Tibial artery (tissue), 4 donors: ENCODE measurements around the gene XPNPEP3.
A peak's percentile ranks its signal among the peaks of the same experiment; 100 is the strongest.
"Not testable (repeated sequence)": the region's sequence is repeated elsewhere in the genome, so short reads cannot be mapped to it uniquely, and the experiment has no call there.

Source experiments
- DNase-seq, 2 donors: peaks; one replicate each; pipeline ENCODE4 v3.0.0-alpha.2; 2019
- H3K27ac ChIP-seq, 2 donors: fragments of 200-600 bp; sonication (generic) in 1 of 2; 1 replicate in 1 of 2; 2 replicates in 1 of 2; pipeline ENCODE4 v1.5.1; 2018 to 2019; ENCODE audit warnings: mild to moderate bottlenecking in 1 of 2
- H3K27me3 ChIP-seq, 2 donors: fragments of 200-600 bp; sonication (generic) in 1 of 2; one replicate each; pipeline versions ENCODE4 v1.5.1 to v1.6.0; 2016 to 2019
- H3K36me3 ChIP-seq, 3 donors: fragments of 200-600 bp; sonication (generic) in 2 of 3; one replicate each; pipeline ENCODE4 v1.5.1; 2016 to 2019; ENCODE audit warnings: mild to moderate bottlenecking in 2 of 3
- H3K4me1 ChIP-seq, 4 donors: fragments of 200-600 bp; sonication (generic) in 2 of 4; 1 replicate in 3 of 4; 2 replicates in 1 of 4; pipeline ENCODE4 v1.5.1; 2016 to 2019
- H3K4me3 ChIP-seq, 2 donors: fragments of 200-600 bp; sonication (generic) in 1 of 2; 1 replicate in 1 of 2; 2 replicates in 1 of 2; pipeline ENCODE4 v1.5.1; 2018 to 2019; ENCODE audit warnings: mild to moderate bottlenecking in 2 of 2
- H3K9me3 ChIP-seq, 3 donors: fragments of 200-600 bp; sonication (generic) in 1 of 3; one replicate each; pipeline ENCODE4 v1.5.1; 2016 to 2019
- CTCF ChIP-seq, 2 experiments: fragments of 200-600 bp in 1 of 2; fragments of 450-650 bp in 1 of 2; IDR thresholded peaks; one replicate each; pipeline ENCODE4 v1.5.1; 2017 to 2019; ENCODE audit warnings: antibody characterized with exemption in 2 of 2, mild to moderate bottlenecking in 1 of 2, moderate library complexity in 1 of 2
- intact Hi-C: fragments of 100-400 bp; cut with DNase I; formaldehyde crosslinking; loops from one replicate; pipeline ENCODE4 v1.15.0; 2023; ENCODE audit warnings: low total_unique reads

XPNPEP3 gene

GRCh38 chr22:40904101-40904500, 47.2 kb downstream of the XPNPEP3 start:
- H3K36me3 ChIP-seq, result peaks cover 10 to 58% (median 24%) of the 10 kb centered on the region in 3 donors
- no peak for TF ChIP-seq CTCF (IDR thresholded peaks at IDR 0.05)
- H3K4me1 ChIP-seq, result no peaks in the 10 kb centered on the region
- no peaks in the 10 kb centered on the region for H3K27me3 ChIP-seq
- no peak overlapping the region for H3K27ac ChIP-seq
- intact Hi-C loops, result no loop called here
- no peak overlapping the region for H3K4me3 ChIP-seq
- DNase-seq, result no peak
- H3K9me3 ChIP-seq, result no peaks in the 10 kb centered on the region

GRCh38 chr22:40908895-40909294, 51.9 kb downstream of the XPNPEP3 start:
- DNase-seq, result no peak
- Histone ChIP-seq H3K27ac (no peak overlapping the region), H3K36me3 (peaks cover 26 to 82% (median 40%) of the 10 kb centered on the region in 3 donors), H3K27me3 (no peaks in the 10 kb centered on the region), H3K4me3 (no peak overlapping the region), H3K9me3 (no peaks in the 10 kb centered on the region), H3K4me1 (no peaks in the 10 kb centered on the region)
- intact Hi-C loops, result no loop called here
- TF ChIP-seq CTCF (IDR thresholded peaks at IDR 0.05), result no peak

GRCh38 chr22:40911772-40912171, 54.8 kb downstream of the XPNPEP3 start:
- intact Hi-C loops, result no loop called here
- DNase-seq, result no peak

GRCh38 chr22:40912987-40913386, 56.0 kb downstream of the XPNPEP3 start:
- H3K9me3 ChIP-seq, result not testable (repeated sequence)

More at GRCh38 chr22:40911772-40912171, 54.8 kb downstream of the XPNPEP3 start:
- peaks cover 31 to 88% (median 35%) of the 10 kb centered on the region in 3 donors for H3K36me3 ChIP-seq
- TF ChIP-seq CTCF (IDR thresholded peaks at IDR 0.05), result no peak
- no peaks in the 10 kb centered on the region for H3K4me1 ChIP-seq
- no peak overlapping the region for H3K27ac ChIP-seq
- no peaks in the 10 kb centered on the region for H3K27me3 ChIP-seq
- H3K9me3 ChIP-seq, result no peaks in the 10 kb centered on the region
- no peak overlapping the region for H3K4me3 ChIP-seq

GRCh38 chr22:40919446-40919845, 62.5 kb downstream of the XPNPEP3 start:
- DNase-seq, result no peak
- Histone ChIP-seq H3K27ac (peak overlapping the region; percentile 61), H3K4me3 (no peak overlapping the region), H3K4me1 (peaks cover 0 to 24% (median 4%) of the 10 kb centered on the region in 4 donors), H3K27me3 (no peaks in the 10 kb centered on the region), H3K9me3 (no peaks in the 10 kb centered on the region), H3K36me3 (peaks cover 13 to 74% (median 16%) of the 10 kb centered on the region in 3 donors)
- intact Hi-C loops, result no loop called here
- TF ChIP-seq CTCF (IDR thresholded peaks at IDR 0.05), result no peak

More at GRCh38 chr22:40912987-40913386, 56.0 kb downstream of the XPNPEP3 start:
- H3K27ac ChIP-seq, H3K4me1 ChIP-seq, H3K4me3 ChIP-seq, DNase-seq, H3K27me3 ChIP-seq, intact Hi-C loops: not testable (repeated sequence)
- H3K36me3 ChIP-seq, result peaks cover 30 to 88% (median 34%) of the 10 kb centered on the region in 3 donors

- Histone ChIP-seq H3K36me3 (peaks cover 21 to 74% (median 24%) of the 10 kb centered on the region in 3 donors), H3K27ac (peak overlapping the region; percentile 61)
- intact Hi-C loops, result no loop called here
Observed at GRCh38 chr22:40920526-40920925, 63.6 kb downstream of the XPNPEP3 start.

More at GRCh38 chr22:40920526-40920925, 63.6 kb downstream of the XPNPEP3 start:
- no peak for DNase-seq
- no peak for TF ChIP-seq CTCF (IDR thresholded peaks at IDR 0.05)
- no peak overlapping the region for H3K4me3 ChIP-seq
- H3K4me1 ChIP-seq, result peaks cover 0 to 24% (median 4%) of the 10 kb centered on the region in 4 donors
- no peaks in the 10 kb centered on the region for H3K9me3 ChIP-seq
- no peaks in the 10 kb centered on the region for H3K27me3 ChIP-seq
